HG03354 (cell line): ENCODE results near the gene LY6G6C.
"Not testable (repeated sequence)": the region's sequence is repeated elsewhere in the genome, so short reads cannot be mapped to it uniquely, and the experiment has no call there.

Source experiments
- ATAC-seq: cut with Tn5 transposase; IDR thresholded peaks from one replicate; pipeline ENCODE4 v1.9.1; 2021; ENCODE audit warnings: mild to moderate bottlenecking; ENCODE audit not compliant: unreplicated experiment, poor library complexity, severe bottlenecking

The LY6G6C gene

GRCh38 chr6:31711233-31711632 is 10.3 kb downstream of the LY6G6C start:
- ATAC-seq, result no peak

DNA sequence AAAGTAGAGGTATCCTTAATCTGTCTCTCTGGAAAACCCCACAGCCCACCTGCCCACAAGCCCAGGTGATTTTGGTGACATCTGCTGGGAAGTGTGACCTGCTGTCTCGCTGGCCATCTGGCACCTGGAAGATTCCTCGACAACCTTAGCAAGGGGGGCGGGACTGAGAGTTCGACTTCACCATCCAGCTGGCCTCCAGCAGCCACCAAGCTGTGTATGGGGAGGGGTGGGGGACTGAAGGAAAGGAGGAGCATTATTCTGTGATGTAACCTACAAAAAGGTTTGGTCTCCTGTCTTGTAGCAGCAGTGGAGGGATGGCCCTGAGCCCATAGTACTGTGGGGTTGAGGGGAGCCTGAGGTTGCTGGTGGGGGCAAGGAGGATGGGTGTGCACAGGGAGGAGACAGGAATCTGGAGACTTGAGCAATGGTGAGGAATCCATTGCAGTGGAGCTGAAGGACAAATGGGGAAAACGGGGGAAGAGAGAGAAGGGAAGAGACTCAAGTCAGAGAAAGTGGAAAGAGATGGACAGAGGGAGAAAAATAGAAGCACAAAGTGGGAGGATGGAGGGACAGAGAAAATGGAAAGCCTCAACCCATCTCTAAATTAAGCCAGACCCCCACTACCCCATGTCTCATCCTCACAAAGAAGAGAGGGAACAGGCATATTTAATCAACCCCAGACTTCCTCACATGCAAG is 10.9 kb downstream of the LY6G6C start:
- no peak for ATAC-seq

GRCh38 chr6:31709157-31709556 is 12.4 kb downstream of the LY6G6C start:
- ATAC-seq, result not testable (repeated sequence)

DNA sequence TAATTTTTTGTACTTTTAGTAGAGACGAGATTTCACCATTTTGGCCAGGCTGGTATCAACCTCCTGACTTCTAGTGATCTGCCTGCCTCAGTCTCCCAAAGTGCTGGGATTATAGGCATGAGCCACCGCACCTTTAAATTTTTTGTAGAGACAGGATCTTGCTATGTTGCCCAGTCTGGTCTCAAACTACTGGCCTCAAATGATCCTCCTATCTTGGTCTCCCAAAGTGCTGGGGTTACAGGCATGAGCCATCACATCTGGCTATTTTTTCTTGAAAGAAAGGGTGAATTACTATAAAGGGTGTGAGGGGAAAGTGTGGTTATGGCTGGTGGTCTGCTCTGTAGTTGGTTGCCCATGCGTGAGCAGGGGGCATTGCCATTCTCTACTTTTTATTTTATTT is 13.3 kb downstream of the LY6G6C start:
- ATAC-seq, result no peak

GRCh38 chr6:31707701-31708100 is 13.8 kb downstream of the LY6G6C start:
- ATAC-seq, result no peak

DNA sequence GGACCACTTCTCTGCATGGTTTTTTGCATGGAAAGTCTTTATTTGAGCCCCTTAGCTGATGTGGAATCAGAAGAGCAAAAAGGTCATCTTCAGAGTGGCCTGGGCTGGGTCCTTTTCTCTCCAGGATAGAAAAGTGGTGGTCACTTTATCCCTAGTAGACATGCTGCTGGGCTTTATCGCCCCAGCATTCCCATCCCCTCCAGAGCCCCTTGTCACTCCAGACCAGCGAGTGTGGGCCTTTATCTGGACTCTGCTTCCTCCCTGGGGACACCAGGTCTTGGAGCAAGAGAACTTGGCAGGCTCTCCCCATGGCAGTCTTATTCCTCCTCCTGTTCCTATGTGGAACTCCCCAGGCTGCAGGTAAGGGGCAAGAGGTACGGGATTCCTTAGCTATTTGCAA is 14.9 kb downstream of the LY6G6C start, which contains the start of gene LY6G6F:
TSS of gene LY6G6F (plus strand) at position 268 of the 400 bp plus-strand sequence. CDS start at position 309, 41 bp downstream.
- no peak for ATAC-seq

- no peak for ATAC-seq
Measured at GRCh38 chr6:31705931-31706330, 15.6 kb downstream of the LY6G6C start.

DNA sequence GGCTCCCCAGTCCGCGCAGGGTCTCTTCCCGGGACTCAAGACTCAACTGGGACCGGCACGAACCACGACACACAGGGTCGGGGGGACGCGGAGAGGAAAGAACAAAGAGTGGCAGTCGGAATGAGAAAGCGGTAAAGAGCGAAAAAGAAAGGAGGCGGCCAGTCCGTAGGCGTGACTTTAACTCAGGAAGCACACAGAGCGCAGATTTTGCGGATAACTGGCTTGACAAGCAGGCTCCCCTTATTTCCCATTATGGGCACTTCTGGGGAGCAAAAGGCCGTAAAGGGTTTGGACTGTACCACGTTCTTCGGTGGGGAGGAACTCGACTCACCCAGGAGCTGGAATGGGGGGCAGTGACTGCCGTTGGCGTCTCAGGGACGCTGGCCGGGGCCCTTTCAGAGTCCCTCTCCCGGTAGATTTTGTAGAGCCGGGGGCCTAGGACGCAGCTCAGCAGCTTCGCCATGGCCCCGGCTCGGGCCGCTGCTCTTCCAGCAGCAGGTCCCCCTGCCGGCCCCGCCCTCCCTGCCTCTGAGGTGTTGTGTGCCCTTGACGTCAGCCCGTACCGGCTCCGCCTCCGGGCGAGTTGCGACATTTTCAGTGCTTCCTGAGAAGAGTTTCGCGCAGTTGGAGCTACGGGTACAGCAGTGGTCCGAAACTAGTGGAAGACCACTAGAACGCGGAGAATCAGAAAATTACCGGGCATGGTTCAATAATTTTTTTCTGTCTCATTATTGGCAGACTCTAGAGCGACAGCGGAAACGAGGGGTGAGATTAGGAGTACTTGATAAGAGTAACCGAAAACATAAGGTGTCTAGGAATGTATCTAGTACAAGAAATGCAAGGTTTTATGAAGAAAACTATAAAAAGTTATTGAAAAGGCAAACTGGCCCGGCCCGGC is 18.5 kb downstream of the LY6G6C start, which contains the start of gene ABHD16A:
TSS of gene ABHD16A (minus strand) at position 506 of the 898 bp plus-strand sequence. CDS start at position 463, 43 bp downstream.
- peak; percentile 87 for ATAC-seq

- ATAC-seq, result no peak
Measured at GRCh38 chr6:31702405-31702818, 19.1 kb downstream of the LY6G6C start.

DNA sequence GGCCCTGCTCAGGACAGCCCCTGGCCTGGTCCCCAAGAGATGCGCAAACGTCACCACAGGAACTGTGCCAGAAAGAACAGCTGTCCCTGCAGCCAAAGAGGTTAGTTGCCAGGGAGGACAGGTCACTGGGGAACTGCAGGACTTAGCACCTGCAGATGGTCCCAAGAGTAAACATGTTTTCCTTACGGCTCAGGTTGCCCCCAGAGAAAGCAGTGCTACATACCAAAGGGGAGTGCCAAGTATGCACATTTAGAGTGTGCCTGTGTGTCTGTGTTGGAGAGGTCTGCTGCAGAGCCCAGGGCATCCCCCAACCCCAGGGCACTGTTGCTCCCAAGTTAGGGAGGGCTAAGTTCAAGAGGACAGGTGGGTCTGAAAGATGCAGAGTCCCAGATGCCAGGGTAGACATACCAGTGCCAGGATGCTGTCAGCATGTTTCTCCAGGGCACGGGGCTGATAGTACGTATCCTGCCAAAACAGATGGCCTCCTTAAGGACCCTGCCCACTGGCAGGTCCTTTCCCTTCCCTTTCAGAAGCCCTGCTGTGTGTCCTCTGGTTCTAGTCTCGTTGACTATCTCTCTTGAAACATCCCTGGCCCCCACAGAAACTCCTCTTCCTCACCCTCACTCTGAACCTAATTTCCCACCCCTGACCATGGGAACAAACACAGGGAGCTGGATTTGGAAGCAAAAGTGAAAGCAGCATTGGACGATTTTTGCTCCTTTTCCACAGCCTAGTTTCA is 19.7 kb downstream of the LY6G6C start:
- no peak for ATAC-seq

- no peak for ATAC-seq
Measured at GRCh38 chr6:31700740-31701401, 20.7 kb downstream of the LY6G6C start.

DNA sequence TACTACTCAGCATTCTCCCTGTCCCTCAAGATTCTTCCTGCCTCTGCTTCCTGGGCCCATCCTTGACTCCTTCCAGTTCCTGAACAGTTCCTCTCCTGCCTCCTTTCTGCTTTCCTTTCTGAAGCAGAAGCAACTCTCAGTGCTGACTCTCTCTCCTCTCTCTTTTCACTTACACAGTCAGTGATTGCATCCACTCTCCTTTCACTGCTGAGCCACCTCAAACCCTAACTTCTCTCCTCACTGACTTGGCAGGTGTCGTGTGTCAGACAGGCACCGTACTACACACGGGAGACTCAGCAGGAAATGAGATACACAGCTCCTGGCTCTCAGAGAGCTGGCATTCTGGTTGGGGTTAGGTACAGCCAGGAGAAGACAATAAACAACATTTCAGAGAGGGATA is 24.0 kb downstream of the LY6G6C start:
- ATAC-seq, result no peak

DNA sequence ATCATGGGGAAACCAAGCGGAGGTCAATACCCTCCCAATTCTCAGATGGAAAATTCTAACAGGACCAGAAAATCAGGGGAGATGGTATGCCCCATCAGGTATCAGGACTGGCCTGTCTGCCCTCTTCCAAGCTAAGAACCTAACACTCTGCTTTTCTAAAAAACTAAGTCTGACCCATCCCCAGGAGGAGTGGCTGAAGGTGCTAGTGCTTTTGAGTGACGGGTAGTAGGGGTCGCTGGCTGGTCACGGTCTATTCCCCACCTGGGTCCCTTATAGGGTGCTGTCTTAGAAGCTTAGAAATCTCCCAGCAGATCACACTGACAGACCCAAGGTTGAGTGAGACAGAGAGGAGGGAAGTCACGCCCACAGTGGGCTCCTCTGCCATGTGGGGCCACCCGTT is 28.0 kb downstream of the LY6G6C start:
- no peak for ATAC-seq

GRCh38 chr6:31692886-31693285 is 28.7 kb downstream of the LY6G6C start:
- no peak for ATAC-seq

DNA sequence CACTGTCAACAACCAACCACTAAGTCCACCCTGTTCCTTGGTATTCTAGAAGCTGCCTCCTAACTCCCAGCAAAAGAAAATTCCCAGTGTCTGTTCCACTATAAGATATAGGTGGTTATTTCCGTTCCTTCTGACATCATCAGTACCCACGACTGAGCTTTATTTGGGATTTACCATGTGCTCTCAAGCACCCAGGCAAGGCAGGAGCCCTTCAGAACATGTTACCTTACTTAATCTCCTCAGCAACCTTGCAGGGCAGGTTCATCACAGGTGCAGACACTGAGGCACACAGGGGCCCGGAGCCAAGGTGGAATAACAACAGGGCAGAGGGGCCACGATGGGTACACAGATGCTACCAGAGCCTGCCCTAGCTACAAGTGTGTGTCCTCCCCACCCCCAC is 29.2 kb downstream of the LY6G6C start:
- no peak for ATAC-seq

GRCh38 chr6:31691564-31692108 is 29.9 kb downstream of the LY6G6C start:
- ATAC-seq, result no peak

DNA sequence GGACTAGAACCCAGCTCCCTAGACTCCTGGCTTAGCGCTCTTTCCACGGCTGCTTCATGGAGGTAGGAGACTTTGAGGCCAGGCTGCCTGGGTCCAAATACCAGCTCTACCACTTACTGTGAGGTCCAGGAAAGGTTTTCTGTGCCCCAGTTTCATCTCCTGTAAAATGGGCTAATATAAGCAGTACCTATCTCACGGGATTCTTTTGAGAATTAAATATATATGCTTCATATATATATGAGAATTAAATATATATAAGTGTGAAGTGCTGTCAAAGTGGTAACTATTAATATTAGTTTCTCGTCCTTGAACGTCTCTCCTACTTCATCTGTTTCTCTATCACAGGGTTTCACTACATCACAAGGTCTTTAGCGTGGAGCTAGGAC is 30.5 kb downstream of the LY6G6C start:
- ATAC-seq, result no peak

DNA sequence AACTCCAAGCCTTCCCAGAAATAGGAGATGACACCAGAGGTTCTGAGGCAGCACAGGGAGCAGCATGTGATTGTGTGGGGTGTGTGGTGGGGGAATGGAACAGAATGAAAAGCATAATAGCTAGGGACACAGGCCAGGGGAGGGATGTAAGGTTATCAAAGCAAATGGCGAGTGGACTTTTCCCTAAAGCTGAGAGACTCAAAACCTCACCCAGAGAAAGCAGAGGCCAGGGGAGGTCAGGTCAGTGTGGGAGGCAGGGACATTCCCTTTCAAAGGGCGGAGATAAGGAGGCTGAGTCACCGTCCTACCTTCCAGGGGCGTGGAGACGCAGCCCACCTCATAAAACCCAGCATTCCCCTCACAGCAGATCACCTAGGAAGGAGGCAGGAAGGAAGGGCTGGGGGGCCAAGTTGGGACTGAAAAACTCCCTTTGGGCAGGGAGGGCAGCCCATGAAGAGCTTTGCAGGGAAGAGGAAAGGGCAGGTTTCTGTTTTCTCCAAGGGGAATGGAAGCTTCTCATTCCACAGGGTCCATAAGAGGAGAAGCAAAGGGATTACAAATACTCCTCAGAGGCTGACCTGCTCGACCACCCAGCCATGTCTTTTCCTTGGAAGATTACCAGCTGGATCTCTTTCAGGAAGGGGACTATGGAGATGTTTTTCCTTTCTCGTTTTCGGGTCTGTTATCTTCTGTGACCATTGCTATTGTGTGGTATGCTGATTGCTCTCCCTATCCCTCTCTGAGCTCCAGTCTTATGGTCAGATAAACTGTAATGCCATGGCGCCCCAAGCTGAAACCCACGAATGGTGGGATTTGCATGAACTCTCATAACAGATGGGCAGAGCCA is 31.1 kb downstream of the LY6G6C start:
- ATAC-seq, result no peak
